GM12892 (cell line): ENCODE measurements around the gene SVOPL.

Experiments used
- DNase-seq: peaks from one replicate; pipeline ENCODE4 v3.0.0; 2011; ENCODE audit not compliant: insufficient read length
- FAIRE-seq: peaks from 2 replicates; lab custom pipeline; 2011; peaks lifted over from hg19 to GRCh38; lab: Jason Lieb, UNC
- POLR2A ChIP-seq: IDR thresholded peaks from 2 replicates; pipeline ENCODE4 v1.6.1; 2011; ENCODE audit warnings: low read depth, low read length, control low read depth
- POLR2AphosphoS5 ChIP-seq: IDR thresholded peaks from 2 replicates; pipeline ENCODE4 v1.6.1; 2011; ENCODE audit warnings: low read depth, low read length, control low read depth
- TAF1 ChIP-seq: IDR thresholded peaks from 2 replicates; pipeline ENCODE4 v1.6.1; 2011; ENCODE audit warnings: low read depth, mild to moderate bottlenecking, control low read depth, low read length, borderline replicate concordance

SVOPL gene

GRCh38 chr7:138656952-138657351 is 44.2 kb downstream of the SVOPL start:
- no peak for FAIRE-seq
- TF ChIP-seq POLR2A (no peak), POLR2AphosphoS5 (no peak)
- DNase-seq: no peak

- no peak for FAIRE-seq
- TF ChIP-seq POLR2A: no peak
- TF ChIP-seq TAF1: no peak
- TF ChIP-seq POLR2AphosphoS5: no peak
- DNase-seq: no peak
Observed at GRCh38 chr7:138654616-138655015, 46.5 kb downstream of the SVOPL start.

GRCh38 chr7:138649506-138649905 is 51.7 kb downstream of the SVOPL start:
- no peak for TF ChIP-seq POLR2AphosphoS5
- no peak for TF ChIP-seq TAF1
- no peak for TF ChIP-seq POLR2A
- FAIRE-seq: no peak
- no peak for DNase-seq

- TF ChIP-seq POLR2A (no peak), POLR2AphosphoS5 (no peak), TAF1 (no peak)
Observed at GRCh38 chr7:138645284-138645683, 55.9 kb downstream of the SVOPL start.

GRCh38 chr7:138632826-138633602 is 68.1 kb downstream of the SVOPL start:
- DNase-seq: no peak
- TF ChIP-seq POLR2A: no peak
- no peak for TF ChIP-seq TAF1
- no peak for TF ChIP-seq POLR2AphosphoS5
- FAIRE-seq: no peak

More at GRCh38 chr7:138645284-138645683, 55.9 kb downstream of the SVOPL start:
- no peak for DNase-seq
- no peak for FAIRE-seq

GRCh38 chr7:138632384-138632783 is 68.8 kb downstream of the SVOPL start:
- FAIRE-seq (no peak), DNase-seq (no peak)
- TF ChIP-seq POLR2AphosphoS5 (no peak), TAF1 (no peak), POLR2A (no peak)

GRCh38 chr7:138630059-138630610 is 71.0 kb downstream of the SVOPL start:
- DNase-seq (no peak), FAIRE-seq (no peak)
- no peak for TF ChIP-seq POLR2AphosphoS5
- TF ChIP-seq POLR2A: no peak
- no peak for TF ChIP-seq TAF1

GRCh38 chr7:138627361-138627760 is 73.8 kb downstream of the SVOPL start:
- DNase-seq (no peak), FAIRE-seq (no peak)
- TF ChIP-seq POLR2A: no peak
- TF ChIP-seq POLR2AphosphoS5: no peak
- no peak for TF ChIP-seq TAF1

- FAIRE-seq (no peak), DNase-seq (no peak)
- TF ChIP-seq TAF1: no peak
- TF ChIP-seq POLR2A: no peak
- TF ChIP-seq POLR2AphosphoS5: no peak
Observed at GRCh38 chr7:138626846-138627245, 74.3 kb downstream of the SVOPL start.

GRCh38 chr7:138625849-138626230 is 75.3 kb downstream of the SVOPL start:
- no peak for TF ChIP-seq POLR2A
- TF ChIP-seq TAF1: no peak
- TF ChIP-seq POLR2AphosphoS5: no peak
- no peak for FAIRE-seq
- DNase-seq: no peak

- DNase-seq (no peak), FAIRE-seq (peak; percentile 70)
Observed at GRCh38 chr7:138625084-138625848, 75.9 kb downstream of the SVOPL start.

More at GRCh38 chr7:138625084-138625848, 75.9 kb downstream of the SVOPL start:
- no peak for TF ChIP-seq TAF1
- no peak for TF ChIP-seq POLR2A
